H9 (cell line): ENCODE measurements around the gene PRDM4. TPM values are rescaled to one million over a fixed set of nuclear protein-coding genes. Genes with fewer than 3 reads are reported as not detected.

ENCODE experiments used
- DNase-seq: peaks from one replicate; pipeline ENCODE4 v3.0.0-alpha.2; 2017
- H2AFZ ChIP-seq: one replicate; pipeline ENCODE4 v1.6.1; 2013; ENCODE audit warnings: mild to moderate bottlenecking, low read length, control low read depth, moderate library complexity
- H2AK5ac ChIP-seq: 2 replicates; pipeline ENCODE4 v1.6.1; 2013; ENCODE audit warnings: low read length, control low read depth, mixed read lengths; ENCODE audit not compliant: insufficient read length
- H2BK120ac ChIP-seq: one replicate; pipeline ENCODE4 v1.6.1; 2013; ENCODE audit warnings: low read depth, mild to moderate bottlenecking, low read length, control low read depth, inconsistent platforms; ENCODE audit not compliant: poor library complexity, severe bottlenecking
- H2BK12ac ChIP-seq: 2 replicates; pipeline ENCODE4 v1.6.1; 2013; ENCODE audit warnings: low read length, control low read depth, mixed read lengths, low read depth; ENCODE audit not compliant: insufficient read length
- H2BK15ac ChIP-seq: 2 replicates; pipeline ENCODE4 v1.6.1; 2013; ENCODE audit warnings: low read depth, low read length, control low read depth
- H2BK20ac ChIP-seq: one replicate; pipeline ENCODE4 v1.6.1; 2013; ENCODE audit warnings: low read depth, mild to moderate bottlenecking, low read length, control low read depth, inconsistent platforms; ENCODE audit not compliant: poor library complexity, severe bottlenecking
- H2BK5ac ChIP-seq: 2 replicates; pipeline ENCODE4 v1.6.1; 2013; ENCODE audit warnings: low read length, control low read depth, mixed read lengths; ENCODE audit not compliant: insufficient read length
- H3K14ac ChIP-seq: 2 replicates; pipeline ENCODE4 v1.6.1; 2013; ENCODE audit warnings: low read length, control low read depth; ENCODE audit not compliant: insufficient read depth
- H3K18ac ChIP-seq: 2 replicates; pipeline ENCODE4 v1.6.1; 2013; ENCODE audit warnings: low read depth, mild to moderate bottlenecking, mixed read lengths, low read length, control low read depth; ENCODE audit not compliant: insufficient read length
- H3K23ac ChIP-seq: 2 replicates; pipeline ENCODE4 v1.6.1; 2013; ENCODE audit warnings: low read length, control low read depth, mixed read lengths, low read depth; ENCODE audit not compliant: insufficient read length
- H3K23me2 ChIP-seq: 2 replicates; pipeline ENCODE4 v1.6.1; 2013; ENCODE audit warnings: low read depth, mild to moderate bottlenecking, mixed read lengths, low read length, control low read depth; ENCODE audit not compliant: insufficient read length, poor library complexity, severe bottlenecking
- H3K27ac ChIP-seq: 2 replicates; pipeline ENCODE4 v1.5.1; 2013; ENCODE audit warnings: low read length, control low read depth, mixed read lengths, low read depth; ENCODE audit not compliant: insufficient read length
- H3K27me3 ChIP-seq: 2 replicates; pipeline ENCODE4 v1.6.1; 2013; ENCODE audit warnings: low read length, control low read depth, inconsistent platforms; ENCODE audit not compliant: insufficient read depth
- H3K4ac ChIP-seq: 2 replicates; pipeline ENCODE4 v1.6.1; 2013; ENCODE audit warnings: low read depth, mild to moderate bottlenecking, control low read depth, inconsistent platforms, low read length, moderate library complexity
- H3K4me1 ChIP-seq: 2 replicates; pipeline ENCODE4 v1.6.1; 2013; ENCODE audit warnings: low read length, control low read depth, inconsistent platforms; ENCODE audit not compliant: insufficient read depth
- H3K4me2 ChIP-seq: 2 replicates; pipeline ENCODE4 v1.6.1; 2013; ENCODE audit warnings: low read length, control low read depth, mixed read lengths; ENCODE audit not compliant: insufficient read length, insufficient read depth
- H3K56ac ChIP-seq: 2 replicates; pipeline ENCODE4 v1.6.1; 2013; ENCODE audit warnings: low read depth, mild to moderate bottlenecking, mixed read lengths, low read length, control low read depth; ENCODE audit not compliant: insufficient read length
- H3K79me1 ChIP-seq: 2 replicates; pipeline ENCODE4 v1.6.1; 2013; ENCODE audit warnings: low read depth, mild to moderate bottlenecking, moderate library complexity, low read length, control low read depth, inconsistent platforms; ENCODE audit not compliant: insufficient read depth, poor library complexity, severe bottlenecking
- H3K79me2 ChIP-seq: 2 replicates; pipeline ENCODE4 v1.6.1; 2013; ENCODE audit warnings: low read length, control low read depth, inconsistent platforms; ENCODE audit not compliant: insufficient read depth
- H3K9ac ChIP-seq: 2 replicates; pipeline ENCODE4 v1.6.1; 2013; ENCODE audit warnings: low read length, control low read depth, mixed read lengths; ENCODE audit not compliant: insufficient read length; ENCODE audit errors: extremely low read depth
- H3K9me3 ChIP-seq: one replicate; pipeline ENCODE4 v1.6.1; 2013; ENCODE audit warnings: low read depth, low read length, inconsistent platforms; ENCODE audit not compliant: control insufficient read depth
- H3T11ph ChIP-seq: one replicate; pipeline ENCODE4 v1.6.1; 2013; ENCODE audit warnings: mild to moderate bottlenecking, low read length, control low read depth, inconsistent platforms
- H4K20me1 ChIP-seq: one replicate; pipeline ENCODE4 v1.6.1; 2013; ENCODE audit not compliant: control insufficient read depth, insufficient read length, insufficient read depth
- H4K5ac ChIP-seq: 2 replicates; pipeline ENCODE4 v1.6.1; 2013; ENCODE audit warnings: low read depth, mild to moderate bottlenecking, mixed read lengths, low read length, control low read depth; ENCODE audit not compliant: insufficient read length
- H4K8ac ChIP-seq: replicated peaks from 2 replicates; pipeline ENCODE4 v1.6.1; 2013; ENCODE audit warnings: low read length, control low read depth, mixed read lengths, low read depth; ENCODE audit not compliant: insufficient read length
- H4K91ac ChIP-seq: 2 replicates; pipeline ENCODE4 v1.6.1; 2013; ENCODE audit warnings: low read depth, mild to moderate bottlenecking, moderate library complexity, mixed read lengths, low read length, control low read depth; ENCODE audit not compliant: insufficient read length
- H3K27ac Mint-ChIP-seq, 3 experiments: 2 replicates in 2 of 3; 3 replicates in 1 of 3; pipeline ENCODE4 v1.8.0; 2020 to 2021; ENCODE audit warnings: mixed read lengths in 3 of 3, mild to moderate bottlenecking in 1 of 3, moderate library complexity in 1 of 3
- H3K27me3 Mint-ChIP-seq: 2 replicates; pipeline ENCODE4 v1.8.0; 2021; ENCODE audit warnings: low read depth, mild to moderate bottlenecking, moderate library complexity, mixed read lengths
- H3K36me3 Mint-ChIP-seq, 3 experiments: 2 replicates in 2 of 3; 3 replicates in 1 of 3; pipeline ENCODE4 v1.8.0; 2020 to 2021; ENCODE audit warnings: low read depth in 3 of 3, mixed read lengths in 3 of 3; ENCODE audit not compliant: insufficient read depth in 1 of 3
- H3K4me1 Mint-ChIP-seq, 2 experiments: 2 replicates each; pipeline ENCODE4 v1.8.0; 2020; ENCODE audit warnings: mixed read lengths in 2 of 2
- H3K4me3 Mint-ChIP-seq, 2 experiments: 2 replicates in 1 of 2; 3 replicates in 1 of 2; pipeline ENCODE4 v1.8.0; 2020 to 2021; ENCODE audit warnings: mild to moderate bottlenecking in 2 of 2, mixed read lengths in 2 of 2, moderate library complexity in 1 of 2
- H3K9me3 Mint-ChIP-seq, 2 experiments: 2 replicates in 1 of 2; 3 replicates in 1 of 2; pipeline ENCODE4 v1.8.0; 2020; ENCODE audit warnings: mild to moderate bottlenecking in 2 of 2, mixed read lengths in 2 of 2, moderate library complexity in 1 of 2
- WGBS: extraction: QIAGEN DNeasy Blood & Tissue Kit; methylation state at CpG from one replicate; pipeline ENCODE4 v1.1.7; 2013; ENCODE audit warnings: missing lambda C conversion rate, low lambda C conversion rate, mixed read lengths; ENCODE audit not compliant: insufficient read length; ENCODE audit errors: extremely low coverage; 5-methylcytosine and 5-hydroxymethylcytosine counted together
- total RNA-seq: library from RNA; stranded (reverse); gene quantifications from 2 replicates; pipeline ENCODE4 v1.2.1, GENCODE V29; 2021
- TF ChIP-seq, protein P1 (sequence below): fragments of 200-600 bp; sonication (generic); conservative IDR thresholded peaks from 3 replicates; pipeline ENCODE4 v1.8.0; 2021; ENCODE audit warnings: antibody characterized with exemption, mild to moderate bottlenecking

Gene PRDM4
- total RNA-seq, 1 experiment from 2014 or later = 24.4 TPM

DNA sequence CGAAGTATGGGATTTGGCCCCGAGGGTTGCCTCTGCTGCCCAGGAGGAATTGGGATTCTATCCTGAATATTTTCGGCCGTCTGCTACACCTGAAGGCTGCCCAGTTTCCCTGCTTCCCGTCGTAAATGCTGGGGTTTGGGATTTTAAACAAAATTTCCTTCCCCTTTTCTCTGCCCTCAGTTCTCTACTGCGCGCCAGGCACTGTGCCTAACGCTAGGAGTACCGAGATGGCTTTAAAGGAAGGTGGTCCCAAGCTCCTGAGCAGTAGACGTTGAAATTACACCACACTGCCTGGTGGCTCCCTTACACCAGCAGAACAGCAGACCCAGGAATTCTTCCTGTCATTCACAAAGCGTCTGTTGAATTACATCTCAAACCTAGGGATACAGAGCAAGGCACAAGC is 566 bp upstream of the PRDM4 start:
- Histone ChIP-seq H3K4me2 (peak overlapping the region; percentile 87), H3K79me1 (no peaks in the 10 kb centered on the region), H3K4me1 (no peaks in the 10 kb centered on the region), H3K9me3 (no peaks in the 10 kb centered on the region), H2BK120ac (no peak overlapping the region), H3T11ph (no peak overlapping the region), H3K4ac (no peak overlapping the region), H2BK20ac (no peak overlapping the region), H4K5ac (no peak overlapping the region), H3K79me2 (peaks cover 16% of the 10 kb centered on the region; the same call in 1 of the 2 replicates), H2AFZ (peak overlapping the region; percentile 12), H3K23me2 (peaks cover 10% of the 10 kb centered on the region), H2BK5ac (no peak overlapping the region), H3K18ac (peak overlapping the region; percentile 2), H3K23ac (no peak overlapping the region), H3K27me3 (no peaks in the 10 kb centered on the region), H2AK5ac (no peak overlapping the region), H4K8ac (no peak overlapping the region), H2BK12ac (no peak overlapping the region), H4K91ac (no peak overlapping the region), H2BK15ac (no peak overlapping the region), H3K56ac (no peak overlapping the region), H4K20me1 (no peaks in the 10 kb centered on the region), H3K14ac (no peak overlapping the region), H3K9ac (peak overlapping the region; percentile 6), H3K27ac (no peak overlapping the region)
- WGBS = no CpG with 5 or more reads among the region's 12 CpGs
- peaks cover 7% of the 10 kb centered on the region for H3K27me3 Mint-ChIP-seq
- peak overlapping the region in 1 of 3 experiments; percentile 75; a peak in 1 of 7 replicates for H3K27ac Mint-ChIP-seq
- peaks cover 16 to 19% of the 10 kb centered on the region in 2 experiments for H3K4me1 Mint-ChIP-seq
- H3K4me3 Mint-ChIP-seq = peak overlapping the region; percentile 86 to 89
- TF ChIP-seq, protein P1, sequence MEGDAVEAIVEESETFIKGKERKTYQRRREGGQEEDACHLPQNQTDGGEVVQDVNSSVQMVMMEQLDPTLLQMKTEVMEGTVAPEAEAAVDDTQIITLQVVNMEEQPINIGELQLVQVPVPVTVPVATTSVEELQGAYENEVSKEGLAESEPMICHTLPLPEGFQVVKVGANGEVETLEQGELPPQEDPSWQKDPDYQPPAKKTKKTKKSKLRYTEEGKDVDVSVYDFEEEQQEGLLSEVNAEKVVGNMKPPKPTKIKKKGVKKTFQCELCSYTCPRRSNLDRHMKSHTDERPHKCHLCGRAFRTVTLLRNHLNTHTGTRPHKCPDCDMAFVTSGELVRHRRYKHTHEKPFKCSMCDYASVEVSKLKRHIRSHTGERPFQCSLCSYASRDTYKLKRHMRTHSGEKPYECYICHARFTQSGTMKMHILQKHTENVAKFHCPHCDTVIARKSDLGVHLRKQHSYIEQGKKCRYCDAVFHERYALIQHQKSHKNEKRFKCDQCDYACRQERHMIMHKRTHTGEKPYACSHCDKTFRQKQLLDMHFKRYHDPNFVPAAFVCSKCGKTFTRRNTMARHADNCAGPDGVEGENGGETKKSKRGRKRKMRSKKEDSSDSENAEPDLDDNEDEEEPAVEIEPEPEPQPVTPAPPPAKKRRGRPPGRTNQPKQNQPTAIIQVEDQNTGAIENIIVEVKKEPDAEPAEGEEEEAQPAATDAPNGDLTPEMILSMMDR = no peak
- DNase-seq = peak; percentile 57
- no peaks in the 10 kb centered on the region for H3K9me3 Mint-ChIP-seq
- H3K36me3 Mint-ChIP-seq = peaks cover 3 to 8% (median 4%) of the 10 kb centered on the region in 3 experiments; a peak in 6 of 7 replicates
